ENCODE results near the gene CFAP77. TPM values are rescaled to one million over a fixed set of nuclear protein-coding genes. Genes with fewer than 3 reads are reported as not detected.
A peak's percentile ranks its signal among the peaks of the same experiment; 100 is the strongest.

The CFAP77 gene
- total and polyA plus RNA-seq, 2 experiments from 2014 or later: not detected

- H3K4me2 ChIP-seq (ENCODE audit: unreplicated experiment): no peak overlapping the region
- H3K9ac ChIP-seq: no peak overlapping the region
- no peaks in the 10 kb centered on the region for H3K36me3 ChIP-seq (ENCODE audit: low read depth)
- H3K4me1 ChIP-seq (ENCODE audit: insufficient read depth): no peaks in the 10 kb centered on the region
- H3F3A ChIP-seq (ENCODE audit: insufficient read depth): no peaks in the 10 kb centered on the region
- TF ChIP-seq EZH2phosphoT487 (IDR thresholded peaks at IDR 0.05; ENCODE audit: insufficient read depth, low read depth) (no peak), EZH2 (IDR thresholded peaks at IDR 0.05; ENCODE audit: insufficient read depth, poor library complexity, severe bottlenecking) (no peak)
- H3K4me3 ChIP-seq: no peak overlapping the region
- no peak for DNase-seq
- peaks cover 58% of the 10 kb centered on the region for H3K27me3 ChIP-seq (replicated peaks; ENCODE audit: insufficient read depth)
- no peak overlapping the region for H2AFZ ChIP-seq
- WGBS, 2 experiments (ENCODE audit: low coverage in 1 of 2, low lambda C conversion rate in 2 of 2, missing lambda C conversion rate in 2 of 2): 69% methylated on average over 14 of the region's 14 CpGs
- no peaks in the 10 kb centered on the region for H3K9me3 ChIP-seq (ENCODE audit: low read depth)
- no peaks in the 10 kb centered on the region for H3K9me2 ChIP-seq (ENCODE audit: insufficient read depth)
- in situ Hi-C loops (cut with MboI): no loop called here
- H4K20me1 ChIP-seq (ENCODE audit: insufficient read depth): no peaks in the 10 kb centered on the region
- no peaks in the 10 kb centered on the region for H3K79me2 ChIP-seq (ENCODE audit: insufficient read depth)
- H3K27ac ChIP-seq: no peak overlapping the region
Observed at GRCh38 chr9:132485393-132485792, 75.4 kb downstream of the CFAP77 start.

- Histone ChIP-seq H3K9me2 (ENCODE audit: insufficient read depth) (no peaks in the 10 kb centered on the region), H3K27me3 (replicated peaks; ENCODE audit: insufficient read depth) (peaks cover 50% of the 10 kb centered on the region), H4K20me1 (ENCODE audit: insufficient read depth) (no peaks in the 10 kb centered on the region), H3K4me3 (no peak overlapping the region), H3K4me1 (ENCODE audit: insufficient read depth) (no peaks in the 10 kb centered on the region), H3K27ac (no peak overlapping the region), H3K9ac (no peak overlapping the region), H3K9me3 (ENCODE audit: low read depth) (no peaks in the 10 kb centered on the region), H2AFZ (no peak overlapping the region), H3K4me2 (ENCODE audit: unreplicated experiment) (no peak overlapping the region), H3F3A (ENCODE audit: insufficient read depth) (no peaks in the 10 kb centered on the region), H3K79me2 (ENCODE audit: insufficient read depth) (no peaks in the 10 kb centered on the region), H3K36me3 (ENCODE audit: low read depth) (no peaks in the 10 kb centered on the region)
- DNase-seq: no peak
- in situ Hi-C loops (cut with MboI): no loop called here
- no peak for TF ChIP-seq EZH2 (IDR thresholded peaks at IDR 0.05; ENCODE audit: insufficient read depth, poor library complexity, severe bottlenecking)
- TF ChIP-seq EZH2phosphoT487 (IDR thresholded peaks at IDR 0.05; ENCODE audit: insufficient read depth, low read depth): no peak
- WGBS, 2 experiments (ENCODE audit: low coverage in 1 of 2, low lambda C conversion rate in 2 of 2, missing lambda C conversion rate in 2 of 2): 7 to 11% methylated on average over 22 to 32 of the region's 32 CpGs
Observed at GRCh38 chr9:132486706-132487350, 76.8 kb downstream of the CFAP77 start.

- TF ChIP-seq EZH2phosphoT487 (IDR thresholded peaks at IDR 0.05; ENCODE audit: insufficient read depth, low read depth): no peak
- no peak for TF ChIP-seq EZH2 (IDR thresholded peaks at IDR 0.05; ENCODE audit: insufficient read depth, poor library complexity, severe bottlenecking)
- Histone ChIP-seq H2AFZ (no peak overlapping the region), H3K36me3 (ENCODE audit: low read depth) (no peaks in the 10 kb centered on the region), H3K27ac (no peak overlapping the region), H3K9me3 (ENCODE audit: low read depth) (no peaks in the 10 kb centered on the region), H3F3A (ENCODE audit: insufficient read depth) (no peaks in the 10 kb centered on the region), H3K4me1 (ENCODE audit: insufficient read depth) (no peaks in the 10 kb centered on the region), H3K9me2 (ENCODE audit: insufficient read depth) (no peaks in the 10 kb centered on the region), H3K4me2 (ENCODE audit: unreplicated experiment) (no peak overlapping the region), H3K9ac (no peak overlapping the region), H3K4me3 (no peak overlapping the region), H3K79me2 (ENCODE audit: insufficient read depth) (no peaks in the 10 kb centered on the region), H3K27me3 (replicated peaks; ENCODE audit: insufficient read depth) (peaks cover 45% of the 10 kb centered on the region), H4K20me1 (ENCODE audit: insufficient read depth) (no peaks in the 10 kb centered on the region)
- no peak for DNase-seq
- in situ Hi-C loops (cut with MboI): no loop called here
- WGBS, 2 experiments (ENCODE audit: low coverage in 1 of 2, low lambda C conversion rate in 2 of 2, missing lambda C conversion rate in 2 of 2): 40 to 47% methylated on average over 7 of the region's 7 CpGs
Observed at GRCh38 chr9:132487351-132487791, 77.4 kb downstream of the CFAP77 start.

GRCh38 chr9:132487980-132488535, 78.0 kb downstream of the CFAP77 start:
- WGBS, 2 experiments (ENCODE audit: low coverage in 1 of 2, low lambda C conversion rate in 2 of 2, missing lambda C conversion rate in 2 of 2): 8 to 9% methylated on average over 7 of the region's 7 CpGs
- Histone ChIP-seq H3K36me3 (ENCODE audit: low read depth) (no peaks in the 10 kb centered on the region), H2AFZ (no peak overlapping the region), H3K4me1 (ENCODE audit: insufficient read depth) (no peaks in the 10 kb centered on the region), H3K9me3 (ENCODE audit: low read depth) (no peaks in the 10 kb centered on the region), H3K4me2 (ENCODE audit: unreplicated experiment) (no peak overlapping the region), H3F3A (ENCODE audit: insufficient read depth) (no peaks in the 10 kb centered on the region), H3K27me3 (replicated peaks; ENCODE audit: insufficient read depth) (peaks cover 44% of the 10 kb centered on the region), H3K4me3 (no peak overlapping the region), H3K9ac (no peak overlapping the region), H4K20me1 (ENCODE audit: insufficient read depth) (no peaks in the 10 kb centered on the region), H3K79me2 (ENCODE audit: insufficient read depth) (no peaks in the 10 kb centered on the region), H3K9me2 (ENCODE audit: insufficient read depth) (no peaks in the 10 kb centered on the region), H3K27ac (no peak overlapping the region)
- TF ChIP-seq EZH2phosphoT487 (IDR thresholded peaks at IDR 0.05; ENCODE audit: insufficient read depth, low read depth): no peak
- peak; percentile 55 for TF ChIP-seq EZH2 (IDR thresholded peaks at IDR 0.05; ENCODE audit: insufficient read depth, poor library complexity, severe bottlenecking)
- no peak for DNase-seq
- in situ Hi-C loops (cut with MboI): no loop called here
